SK-N-SH (cell line): Measurements from ENCODE around the gene P2RX1. TPM values are rescaled to one million over a fixed set of nuclear protein-coding genes. Genes with fewer than 3 reads are reported as not detected.

Experiments used
- CTCF ChIA-PET: fragments of 300-600, 350-600 bp; formaldehyde crosslinking; extraction: SDS; loops from one replicate; lab custom pipeline; 2021; lab: Yijun Ruan, JAX
- POLR2A ChIA-PET: fragments of 350-600 bp; sonication (Branson Sonifier 250); formaldehyde crosslinking; extraction: SDS; loops from one replicate; lab custom pipeline; 2020; ENCODE audit warnings: antibody characterized with exemption, inconsistent platforms; lab: Yijun Ruan, JAX
- DNase-seq: peaks from one replicate; pipeline ENCODE4 v3.0.0; 2012
- H2AFZ ChIP-seq: fragments of 200-600 bp; sonication (generic); 2 replicates; pipeline ENCODE4 v1.8.1; 2016; ENCODE audit warnings: antibody characterized with exemption, mild to moderate bottlenecking, low read depth
- H3F3A ChIP-seq: fragments of 200-600 bp; sonication (generic); replicated peaks from 2 replicates; pipeline ENCODE3; 2016; ENCODE audit warnings: antibody characterized with exemption, mild to moderate bottlenecking; ENCODE audit not compliant: insufficient read depth
- H3K27ac ChIP-seq, 2 experiments: fragments of 200-500 bp in 1 of 2; fragments of 200-600 bp in 1 of 2; sonication (Bioruptor generic) in 1 of 2; sonication (generic), shearing (Covaris generic) in 1 of 2; 2 replicates each; pipeline versions ENCODE4 v1.5.1 to v1.6.1; 2014 to 2016; ENCODE audit warnings: low read depth in 2 of 2, inconsistent platforms in 1 of 2, low read length in 1 of 2, mild to moderate bottlenecking in 1 of 2, mixed read lengths in 1 of 2
- H3K27me3 ChIP-seq: fragments of 200-600 bp; sonication (generic), shearing (Covaris generic); 2 replicates; pipeline ENCODE4 v1.6.1; 2016; ENCODE audit warnings: mixed run types; ENCODE audit not compliant: insufficient read depth
- H3K36me3 ChIP-seq, 2 experiments: fragments of 200-500 bp in 1 of 2; fragments of 200-600 bp in 1 of 2; sonication (Bioruptor generic) in 1 of 2; sonication (generic) in 1 of 2; replicated peaks in 1 of 2; 2 replicates each; pipeline versions ENCODE3 to v1.5.1; 2014 to 2016; ENCODE audit warnings: low read length in 1 of 2, mild to moderate bottlenecking in 1 of 2; ENCODE audit not compliant: insufficient read depth in 2 of 2, control insufficient read depth in 1 of 2
- H3K4me1 ChIP-seq, 2 experiments: fragments of 200-500 bp in 1 of 2; fragments of 200-600 bp in 1 of 2; sonication (Bioruptor generic) in 1 of 2; sonication (generic), shearing (Covaris generic) in 1 of 2; 2 replicates each; pipeline versions ENCODE4 v1.5.1 to v1.6.1; 2014 to 2016; ENCODE audit warnings: low read depth in 1 of 2, low read length in 1 of 2, mixed run types in 1 of 2; ENCODE audit not compliant: insufficient read depth in 2 of 2, control insufficient read depth in 1 of 2
- H3K4me2 ChIP-seq: fragments of 200-600 bp; sonication (generic), shearing (Covaris generic); 2 replicates; pipeline ENCODE4 v1.6.1; 2017; ENCODE audit warnings: mixed run types
- H3K4me3 ChIP-seq, 2 experiments: fragments of 200-500 bp in 1 of 2; fragments of 200-600 bp in 1 of 2; sonication (Bioruptor generic) in 1 of 2; sonication (generic), shearing (Covaris generic) in 1 of 2; 2 replicates each; pipeline versions ENCODE4 v1.5.1 to v1.8.1; 2014 to 2016; ENCODE audit warnings: low read depth in 2 of 2, inconsistent platforms in 1 of 2, low read length in 1 of 2, mild to moderate bottlenecking in 1 of 2, mixed read lengths in 1 of 2, moderate library complexity in 1 of 2
- H3K79me2 ChIP-seq: fragments of 200-600 bp; sonication (generic); 2 replicates; pipeline ENCODE4 v1.8.1; 2017; ENCODE audit warnings: mild to moderate bottlenecking; ENCODE audit not compliant: insufficient read depth
- H3K9ac ChIP-seq: fragments of 200-600 bp; sonication (generic); 2 replicates; pipeline ENCODE4 v1.6.1; 2017; ENCODE audit warnings: mixed run types
- H3K9me2 ChIP-seq: fragments of 200-600 bp; sonication (generic); 2 replicates; pipeline ENCODE4 v1.6.1; 2017; ENCODE audit warnings: mixed run types
- H3K9me3 ChIP-seq: fragments of 200-600 bp; sonication (generic); 2 replicates; pipeline ENCODE4 v1.6.1; 2017; ENCODE audit warnings: mixed run types, mild to moderate bottlenecking, moderate library complexity
- H4K20me1 ChIP-seq: fragments of 200-600 bp; sonication (generic); 2 replicates; pipeline ENCODE4 v1.6.1; 2017; ENCODE audit warnings: mild to moderate bottlenecking, mixed run types; ENCODE audit not compliant: insufficient read depth
- CHD2 ChIP-seq: fragments of 150-350 bp; IDR thresholded peaks from 2 replicates; pipeline ENCODE4 v1.6.1; 2018; ENCODE audit warnings: low read length; ENCODE audit not compliant: partially characterized antibody
- EZH2phosphoT487 ChIP-seq: fragments of 200-600 bp; sonication (generic); IDR thresholded peaks from 2 replicates; pipeline ENCODE4 v1.6.1; 2017; ENCODE audit warnings: low read depth, mixed run types, mild to moderate bottlenecking, antibody characterized with exemption, moderate library complexity, borderline replicate concordance
- GABPA ChIP-seq: IDR thresholded peaks from 2 replicates; pipeline ENCODE4 v1.4.0; 2012; ENCODE audit warnings: low read depth, mild to moderate bottlenecking
- GATA2 ChIP-seq: sonication (generic); formaldehyde crosslinking; IDR thresholded peaks from 2 replicates; pipeline ENCODE4 v1.5.0; 2020; ENCODE audit warnings: mild to moderate bottlenecking, missing genetic modification reagents
- MXI1 ChIP-seq: IDR thresholded peaks from 2 replicates; pipeline ENCODE4 v1.6.1; 2012; ENCODE audit warnings: mild to moderate bottlenecking, low read depth, low read length, improper control_type of control experiment
- NRF1 ChIP-seq: IDR thresholded peaks from 2 replicates; pipeline ENCODE4 v1.6.1; 2012; ENCODE audit warnings: low read depth, mild to moderate bottlenecking, low read length
- POLR2AphosphoS5 ChIP-seq: IDR thresholded peaks from 2 replicates; pipeline ENCODE4 v1.6.1; 2012; ENCODE audit warnings: low read depth, low read length
- WGBS: methylation state at CpG from one replicate; pipeline ENCODE4 v1.1.6; 2017; ENCODE audit warnings: low lambda C conversion rate; 5-methylcytosine and 5-hydroxymethylcytosine counted together
- polyA plus RNA-seq, 3 experiments: library from polyadenylated mRNA; depleted of rRNA; stranded (reverse); fragments of >200 nt; gene quantifications; 2 replicates each; pipeline ENCODE4 v1.2.3, GENCODE V29; 2012
- TF ChIP-seq, protein P1 (sequence below): IDR thresholded peaks from 2 replicates; pipeline ENCODE4 v1.4.0; 2012; ENCODE audit warnings: low read depth, borderline replicate concordance
- TF ChIP-seq, protein P2 (sequence below): fragments of 200-600 bp; sonication (generic); IDR thresholded peaks from 2 replicates; pipeline ENCODE4 v1.6.1; 2017; ENCODE audit warnings: antibody characterized with exemption, mild to moderate bottlenecking, moderate library complexity

The P2RX1 gene
- polyA plus RNA-seq, 1 of the 3 experiments (the other 2 are of a cell fraction): not detected

DNA sequence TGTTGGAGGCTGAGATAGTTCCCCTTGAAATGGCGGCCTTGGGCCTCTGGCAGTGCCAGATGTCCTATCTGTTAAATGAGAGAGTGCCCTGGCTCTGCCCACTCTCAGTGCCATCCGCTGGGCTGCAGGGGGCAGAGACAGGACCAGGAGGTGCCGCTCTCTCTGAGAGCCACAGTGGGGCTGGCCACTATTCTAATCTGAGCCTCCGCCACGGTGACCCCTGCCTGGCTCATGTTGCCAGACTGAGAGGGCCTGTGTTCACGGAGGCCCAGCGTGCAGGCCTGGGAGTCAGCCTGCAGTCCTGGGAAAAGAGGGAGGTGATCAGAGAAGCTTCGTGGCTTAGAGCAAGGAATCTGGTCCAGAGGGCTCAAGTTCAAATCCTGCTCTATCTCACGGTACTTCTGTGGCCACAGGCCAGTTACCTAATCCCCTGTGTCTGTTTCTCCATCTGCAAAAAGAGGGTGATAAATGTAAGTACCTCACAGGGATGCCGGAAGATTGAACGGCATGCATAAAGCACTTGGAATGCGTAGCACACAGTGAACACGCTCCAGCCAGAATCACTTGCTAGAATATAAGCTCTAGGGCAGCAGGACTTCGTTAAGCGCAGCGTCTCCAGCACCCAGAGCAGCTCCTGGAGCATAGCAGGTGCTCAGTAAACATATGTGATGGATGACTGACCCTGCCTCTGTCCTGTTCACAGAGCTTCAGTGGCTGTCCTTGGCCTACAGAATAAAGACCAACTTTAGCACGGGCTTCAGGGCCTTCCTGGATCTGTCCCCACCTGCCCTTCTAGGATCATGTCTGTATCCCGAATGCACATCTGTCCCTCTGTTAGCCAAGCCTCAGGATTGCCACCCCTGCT lies 41.7 kb upstream of the P2RX1 start:
- H3K4me3 ChIP-seq: no peak overlapping the region
- H3K4me2 ChIP-seq: no peak overlapping the region
- H3K27me3 ChIP-seq: peaks cover 11% of the 10 kb centered on the region
- ChIA-PET CTCF (interaction anchor here (1.6 kb wide), 1 partner anchor 44 kb away, joined by 7 read pairs; no protein-coding TSS in a partner anchor), POLR2A (no interaction called here)
- H3K9me3 ChIP-seq: no peaks in the 10 kb centered on the region
- H4K20me1 ChIP-seq: no peaks in the 10 kb centered on the region
- H3F3A ChIP-seq: peaks cover 4% of the 10 kb centered on the region
- TF ChIP-seq CHD2 (no peak), GABPA (no peak), EZH2phosphoT487 (no peak), POLR2AphosphoS5 (no peak), GATA2 (CRISPR knock-in tag) (no peak)
- TF ChIP-seq, protein P1, sequence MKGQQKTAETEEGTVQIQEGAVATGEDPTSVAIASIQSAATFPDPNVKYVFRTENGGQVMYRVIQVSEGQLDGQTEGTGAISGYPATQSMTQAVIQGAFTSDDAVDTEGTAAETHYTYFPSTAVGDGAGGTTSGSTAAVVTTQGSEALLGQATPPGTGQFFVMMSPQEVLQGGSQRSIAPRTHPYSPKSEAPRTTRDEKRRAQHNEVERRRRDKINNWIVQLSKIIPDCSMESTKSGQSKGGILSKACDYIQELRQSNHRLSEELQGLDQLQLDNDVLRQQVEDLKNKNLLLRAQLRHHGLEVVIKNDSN: no peak
- TF ChIP-seq, protein P2, sequence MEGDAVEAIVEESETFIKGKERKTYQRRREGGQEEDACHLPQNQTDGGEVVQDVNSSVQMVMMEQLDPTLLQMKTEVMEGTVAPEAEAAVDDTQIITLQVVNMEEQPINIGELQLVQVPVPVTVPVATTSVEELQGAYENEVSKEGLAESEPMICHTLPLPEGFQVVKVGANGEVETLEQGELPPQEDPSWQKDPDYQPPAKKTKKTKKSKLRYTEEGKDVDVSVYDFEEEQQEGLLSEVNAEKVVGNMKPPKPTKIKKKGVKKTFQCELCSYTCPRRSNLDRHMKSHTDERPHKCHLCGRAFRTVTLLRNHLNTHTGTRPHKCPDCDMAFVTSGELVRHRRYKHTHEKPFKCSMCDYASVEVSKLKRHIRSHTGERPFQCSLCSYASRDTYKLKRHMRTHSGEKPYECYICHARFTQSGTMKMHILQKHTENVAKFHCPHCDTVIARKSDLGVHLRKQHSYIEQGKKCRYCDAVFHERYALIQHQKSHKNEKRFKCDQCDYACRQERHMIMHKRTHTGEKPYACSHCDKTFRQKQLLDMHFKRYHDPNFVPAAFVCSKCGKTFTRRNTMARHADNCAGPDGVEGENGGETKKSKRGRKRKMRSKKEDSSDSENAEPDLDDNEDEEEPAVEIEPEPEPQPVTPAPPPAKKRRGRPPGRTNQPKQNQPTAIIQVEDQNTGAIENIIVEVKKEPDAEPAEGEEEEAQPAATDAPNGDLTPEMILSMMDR: no peak
- 88% methylated on average over 16 of the region's 18 CpGs for WGBS
- no peaks in the 10 kb centered on the region for H3K36me3 ChIP-seq
- no peak overlapping the region for H2AFZ ChIP-seq
- H3K79me2 ChIP-seq: no peaks in the 10 kb centered on the region
- DNase-seq: peak; percentile 74
- H3K9me2 ChIP-seq: no peaks in the 10 kb centered on the region
- H3K27ac ChIP-seq: no peak overlapping the region
- H3K4me1 ChIP-seq: peaks cover 0 to 16% of the 10 kb centered on the region in 2 experiments; a peak in 1 of 4 replicates
- no peak overlapping the region for H3K9ac ChIP-seq

DNA sequence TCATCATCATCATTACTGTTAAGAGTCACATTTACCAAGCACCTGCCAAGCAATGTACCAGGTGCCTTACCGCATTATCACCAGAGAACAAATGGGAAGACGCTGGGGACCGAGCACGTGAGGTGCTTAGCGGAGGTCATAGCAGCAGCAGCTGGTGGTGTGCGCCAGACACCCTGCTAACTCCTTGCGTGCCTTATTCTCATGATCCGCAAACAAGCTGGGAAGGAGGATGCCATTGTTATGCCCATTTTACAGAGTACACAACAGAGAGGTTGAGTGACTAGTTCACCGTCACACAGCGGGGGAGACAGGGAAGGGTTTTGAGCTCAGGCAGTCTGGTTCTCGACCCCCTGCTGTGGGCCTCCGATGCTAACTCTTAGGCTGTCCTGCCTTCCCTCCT lies 40.7 kb upstream of the P2RX1 start:
- POLR2A ChIA-PET: no interaction called here
- Histone ChIP-seq H2AFZ (no peak overlapping the region), H3K9ac (no peak overlapping the region), H3K4me3 (no peak overlapping the region), H3K36me3 (no peaks in the 10 kb centered on the region), H4K20me1 (no peaks in the 10 kb centered on the region), H3F3A (no peaks in the 10 kb centered on the region), H3K79me2 (no peaks in the 10 kb centered on the region)
- DNase-seq: no peak
- TF ChIP-seq, protein P2: no peak
- TF ChIP-seq NRF1 (no peak), MXI1 (no peak)
- TF ChIP-seq, protein P1: no peak
- TF ChIP-seq, all 33 proteins: peak for 0
- Histone ChIP-seq H3K4me1 (peaks cover 0 to 16% of the 10 kb centered on the region in 2 experiments; a peak in 1 of 4 replicates), H3K9me2 (no peaks in the 10 kb centered on the region), H3K9me3 (no peaks in the 10 kb centered on the region), H3K27me3 (peaks cover under 1% of the 10 kb centered on the region; the same call in 1 of the 2 replicates), H3K27ac (no peak overlapping the region), H3K4me2 (no peak overlapping the region)
- CTCF ChIA-PET: interaction anchor here (1.6 kb wide), 1 partner anchor 43 kb away, joined by 7 read pairs; no protein-coding TSS in a partner anchor
- WGBS: 91% methylated on average over 12 of the region's 12 CpGs
